SK-N-SH treated with all-trans-retinoic acid at 6 μM for 48 hours (cell line): Measurements from ENCODE around the gene XIRP2.

Source experiments
- ATAC-seq: fragments of 200-7000 bp; cut with Tn5 transposase; 3 replicates; pipeline ENCODE4 v1.9.1; 2020; ENCODE audit warnings: mild to moderate bottlenecking, moderate library complexity
- ARNTL ChIP-seq: fragments of 450-650 bp; formaldehyde crosslinking; IDR thresholded peaks from 2 replicates; pipeline ENCODE4 v1.5.0; 2020; ENCODE audit warnings: low read depth, mild to moderate bottlenecking, moderate library complexity, borderline replicate concordance
- BACH2 ChIP-seq: fragments of 250-450 bp; sonication (Bioruptor Pico); IDR thresholded peaks from 2 replicates; pipeline ENCODE4 v1.9.0; 2021; ENCODE audit warnings: mild to moderate bottlenecking, borderline replicate concordance
- CREB5 ChIP-seq: fragments of 250-450 bp; sonication (Bioruptor Pico); IDR thresholded peaks from 2 replicates; pipeline ENCODE4 v1.5.1; 2020; ENCODE audit warnings: low read depth, mild to moderate bottlenecking, moderate library complexity
- CSDC2 ChIP-seq: fragments of 250-450 bp; sonication (Bioruptor Pico); IDR thresholded peaks from 2 replicates; pipeline ENCODE4 v1.5.0; 2020; ENCODE audit warnings: mild to moderate bottlenecking, moderate library complexity
- CSRNP3 ChIP-seq: fragments of 250-450 bp; sonication (Bioruptor Pico); IDR thresholded peaks from 2 replicates; pipeline ENCODE4 v1.5.1; 2021; ENCODE audit warnings: mild to moderate bottlenecking, moderate library complexity
- ESRRG ChIP-seq: fragments of 250-450 bp; sonication (Bioruptor Pico); IDR thresholded peaks from 2 replicates; pipeline ENCODE4 v1.6.1; 2021; ENCODE audit warnings: mild to moderate bottlenecking
- GLIS3 ChIP-seq: fragments of 250-450 bp; sonication (Bioruptor Pico); IDR thresholded peaks from 2 replicates; pipeline ENCODE4 v1.5.0; 2020; ENCODE audit warnings: mild to moderate bottlenecking, moderate library complexity
- ISL1 ChIP-seq: fragments of 250-450 bp; sonication (Bioruptor Pico); IDR thresholded peaks from 2 replicates; pipeline ENCODE4 v2.1.2; 2022; ENCODE audit warnings: mild to moderate bottlenecking, moderate library complexity
- OSR1 ChIP-seq: fragments of 250-450 bp; sonication (Bioruptor Pico); IDR thresholded peaks from 2 replicates; pipeline ENCODE4 v1.8.0; 2022; ENCODE audit warnings: moderate library complexity, mild to moderate bottlenecking, inconsistent platforms
- POU6F1 ChIP-seq: fragments of 250-450 bp; sonication (Bioruptor Pico); IDR thresholded peaks from 2 replicates; pipeline ENCODE4 v1.8.0; 2021; ENCODE audit warnings: low read depth, mild to moderate bottlenecking, moderate library complexity, borderline replicate concordance
- PPARA ChIP-seq: fragments of 250-450 bp; sonication (Bioruptor Pico); IDR thresholded peaks from 2 replicates; pipeline ENCODE4 v1.5.0; 2020; ENCODE audit warnings: mild to moderate bottlenecking, borderline replicate concordance
- RARB ChIP-seq: fragments of 250-450 bp; sonication (Bioruptor Pico); IDR thresholded peaks from 2 replicates; pipeline ENCODE4 v1.8.0; 2021; ENCODE audit warnings: mild to moderate bottlenecking, moderate library complexity
- SNAI2 ChIP-seq: fragments of 250-450 bp; sonication (Bioruptor Pico); IDR thresholded peaks from 2 replicates; pipeline ENCODE4 v1.5.0; 2020; ENCODE audit warnings: mild to moderate bottlenecking, moderate library complexity
- TCF4 ChIP-seq: fragments of 250-450 bp; sonication (Bioruptor Pico); IDR thresholded peaks from 2 replicates; pipeline ENCODE4 v1.8.0; 2021; ENCODE audit warnings: mild to moderate bottlenecking, moderate library complexity, borderline replicate concordance
- TOX ChIP-seq: fragments of 250-450 bp; sonication (Bioruptor Pico); IDR thresholded peaks from 2 replicates; pipeline ENCODE4 v1.8.0; 2021; ENCODE audit warnings: mild to moderate bottlenecking, moderate library complexity, borderline replicate concordance
- TSHZ2 ChIP-seq: fragments of 250-450 bp; sonication (Bioruptor Pico); IDR thresholded peaks from 2 replicates; pipeline ENCODE4 v1.5.0; 2020; ENCODE audit warnings: mild to moderate bottlenecking, moderate library complexity
- ZC3H10 ChIP-seq: fragments of 250-450 bp; sonication (Bioruptor Pico); IDR thresholded peaks from 2 replicates; pipeline ENCODE4 v1.5.1; 2021; ENCODE audit warnings: mild to moderate bottlenecking, moderate library complexity
- ZFP3 ChIP-seq: fragments of 250-450 bp; sonication (Bioruptor Pico); IDR thresholded peaks from 2 replicates; pipeline ENCODE4 v1.5.0; 2020; ENCODE audit warnings: mild to moderate bottlenecking, moderate library complexity
- ZFP30 ChIP-seq: fragments of 450-650 bp; formaldehyde crosslinking; IDR thresholded peaks from 2 replicates; pipeline ENCODE4 v1.5.0; 2022; ENCODE audit warnings: mild to moderate bottlenecking, moderate library complexity
- ZNF565 ChIP-seq: fragments of 450-650 bp; formaldehyde crosslinking; conservative IDR thresholded peaks from 2 replicates; pipeline ENCODE4 v1.5.0; 2020; ENCODE audit warnings: low read depth, mild to moderate bottlenecking, moderate library complexity
- ZNF70 ChIP-seq: fragments of 450-650 bp; formaldehyde crosslinking; IDR thresholded peaks from 2 replicates; pipeline ENCODE4 v1.5.0; 2020; ENCODE audit warnings: mild to moderate bottlenecking, moderate library complexity
- ZNF8 ChIP-seq: fragments of 450-650 bp; formaldehyde crosslinking; IDR thresholded peaks from 2 replicates; pipeline ENCODE4 v1.5.0; 2020; ENCODE audit warnings: mild to moderate bottlenecking, moderate library complexity

Gene XIRP2

GRCh38 chr2:166888180-166888579, at the start of gene XIRP2:
XIRP2 (plus strand) TSS chr2:166888480; CDS start chr2:166903483, 15,003 bp downstream.
- TF ChIP-seq OSR1: no peak
- no peak for TF ChIP-seq BACH2 (CRISPR knock-in tag)
- no peak for TF ChIP-seq RARB (CRISPR knock-in tag)
- no peak for TF ChIP-seq ESRRG (CRISPR knock-in tag)
- TF ChIP-seq POU6F1 (CRISPR knock-in tag): no peak
- TF ChIP-seq ISL1 (CRISPR knock-in tag): no peak
- TF ChIP-seq ZFP30 (CRISPR knock-in tag): no peak
- TF ChIP-seq ZFP3 (CRISPR knock-in tag): no peak
- TF ChIP-seq ARNTL: no peak
- TF ChIP-seq SNAI2 (CRISPR knock-in tag): no peak
- TF ChIP-seq ZNF565 (CRISPR knock-in tag): no peak
- TF ChIP-seq ZNF70: no peak
- no peak for TF ChIP-seq CREB5 (CRISPR knock-in tag)
- TF ChIP-seq ZNF8 (CRISPR knock-in tag): no peak
- no peak for TF ChIP-seq PPARA (CRISPR knock-in tag)
- TF ChIP-seq GLIS3: no peak
- no peak for TF ChIP-seq TSHZ2
- TF ChIP-seq CSRNP3: no peak
- TF ChIP-seq TCF4 (CRISPR knock-in tag): no peak
- TF ChIP-seq ZC3H10 (CRISPR knock-in tag): no peak
- TF ChIP-seq, all 23 proteins: peak for 0
- ATAC-seq: no peak

GRCh38 chr2:166841152-166841551, 47.1 kb upstream of the XIRP2 start:
- TF ChIP-seq ISL1 (CRISPR knock-in tag) (no peak), CSRNP3 (no peak), ZNF565 (CRISPR knock-in tag) (no peak), TOX (no peak), TSHZ2 (no peak), ZFP30 (CRISPR knock-in tag) (no peak), ZFP3 (CRISPR knock-in tag) (no peak), BACH2 (CRISPR knock-in tag) (no peak), CREB5 (CRISPR knock-in tag) (no peak), SNAI2 (CRISPR knock-in tag) (no peak), CSDC2 (CRISPR knock-in tag) (no peak), POU6F1 (CRISPR knock-in tag) (no peak), ZNF70 (no peak), ARNTL (no peak), PPARA (CRISPR knock-in tag) (no peak)
- ATAC-seq: no peak
